Stomach (tissue), 4 donors: ENCODE measurements around the gene CXCR5.

Experiments used
- CTCF ChIP-seq, 7 experiments: fragments of 450-650 bp in 4 of 7; fragments of 200-600 bp in 3 of 7; sonication (generic) in 3 of 7; IDR thresholded peaks; one replicate each; pipeline ENCODE4 v1.5.1; 2016 to 2019; ENCODE audit warnings: antibody characterized with exemption in 7 of 7, control low read depth in 2 of 7, mild to moderate bottlenecking in 1 of 7
- EP300 ChIP-seq: sonication (generic); formaldehyde crosslinking; IDR thresholded peaks from one replicate; pipeline ENCODE4 v1.6.1; 2017; ENCODE audit warnings: antibody characterized with exemption
- POLR2A ChIP-seq, 4 donors: fragments of 450-650 bp; IDR thresholded peaks; one replicate each; pipeline ENCODE4 v1.6.1; 2016; ENCODE audit warnings: antibody characterized with exemption in 4 of 4, control low read depth in 2 of 4, mild to moderate bottlenecking in 1 of 4, moderate library complexity in 1 of 4
- POLR2AphosphoS5 ChIP-seq, 3 donors: sonication (generic); formaldehyde crosslinking; IDR thresholded peaks; one replicate each; pipeline ENCODE4 v1.6.1; 2016; ENCODE audit warnings: antibody characterized with exemption in 3 of 3

GRCh38 chr11:118903204-118904015 lies 19.7 kb downstream of the CXCR5 start:
- no peak for TF ChIP-seq CTCF (IDR thresholded peaks at IDR 0.05)
- no peak for TF ChIP-seq EP300
- no peak for TF ChIP-seq POLR2AphosphoS5 (IDR thresholded peaks at IDR 0.05)
- no peak for TF ChIP-seq POLR2A (IDR thresholded peaks at IDR 0.05)
